Measurements from ENCODE around the gene PICK1.

The PICK1 gene

GRCh38 chr22:38098410-38099249 is 41.4 kb downstream of the PICK1 start:
- ATAC-seq (no peak), DNase-seq (no peak)
- no peaks in the 10 kb centered on the region for H3K9me3 Mint-ChIP-seq

DNA sequence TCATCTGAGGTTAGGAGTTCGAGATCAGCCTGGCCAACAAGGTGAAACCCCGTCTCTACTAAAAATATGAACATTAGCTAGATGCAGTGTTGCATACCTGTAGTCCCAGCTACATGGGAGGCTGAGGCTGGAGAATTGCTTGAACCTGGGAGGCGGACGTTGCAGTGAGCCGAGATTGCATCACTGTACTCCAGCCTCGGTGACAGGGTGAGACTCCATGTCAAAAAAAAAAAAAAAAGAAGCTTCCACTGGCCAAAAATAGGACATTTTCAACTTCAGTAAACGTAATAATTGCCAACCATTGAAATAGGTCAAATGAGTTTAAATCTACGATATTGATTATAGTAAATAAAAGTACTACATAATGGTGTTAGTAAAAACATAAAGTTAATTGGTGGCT is 46.4 kb downstream of the PICK1 start:
- no peak overlapping the region for H3K4me3 Mint-ChIP-seq
- H3K4me1 Mint-ChIP-seq: peaks cover 10% of the 10 kb centered on the region
- H3K9me3 Mint-ChIP-seq: no peaks in the 10 kb centered on the region
- no peaks in the 10 kb centered on the region for H3K36me3 Mint-ChIP-seq (ENCODE audit: low read depth)
- H3K27ac Mint-ChIP-seq: no peak overlapping the region
- no peaks in the 10 kb centered on the region for H3K27me3 Mint-ChIP-seq
- DNase-seq (no peak), ATAC-seq (no peak)

More at GRCh38 chr22:38098410-38099249, 41.4 kb downstream of the PICK1 start:
- H3K27ac Mint-ChIP-seq: no peak overlapping the region
- H3K4me3 Mint-ChIP-seq: no peak overlapping the region
- H3K4me1 Mint-ChIP-seq: no peaks in the 10 kb centered on the region
- H3K36me3 Mint-ChIP-seq (ENCODE audit: low read depth): no peaks in the 10 kb centered on the region
- no peaks in the 10 kb centered on the region for H3K27me3 Mint-ChIP-seq

DNA sequence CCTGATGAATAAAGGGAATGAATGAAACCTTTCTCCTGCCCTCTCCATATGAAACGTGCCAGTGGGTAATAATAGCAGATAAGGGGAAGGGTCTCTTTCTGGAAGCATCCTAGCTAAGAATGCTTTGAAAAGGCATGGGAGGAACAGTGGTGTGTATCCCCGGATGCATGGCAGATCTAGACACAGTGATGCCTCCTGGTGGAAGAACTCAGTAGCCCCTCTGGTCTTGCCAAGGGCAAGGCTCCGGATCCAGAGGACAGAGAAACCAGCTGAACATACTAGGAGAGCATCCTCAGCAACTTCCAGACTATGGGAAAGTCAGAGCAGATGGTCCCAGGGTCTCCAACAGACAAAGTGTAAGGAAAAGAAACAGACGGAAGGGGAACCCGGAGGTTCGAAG is 46.9 kb downstream of the PICK1 start:
- H3K27me3 Mint-ChIP-seq: no peaks in the 10 kb centered on the region
- DNase-seq (no peak), ATAC-seq (no peak)
- no peaks in the 10 kb centered on the region for H3K9me3 Mint-ChIP-seq
- H3K4me1 Mint-ChIP-seq: peaks cover 10% of the 10 kb centered on the region
- no peaks in the 10 kb centered on the region for H3K36me3 Mint-ChIP-seq (ENCODE audit: low read depth)
- H3K27ac Mint-ChIP-seq: no peak overlapping the region
- H3K4me3 Mint-ChIP-seq: no peak overlapping the region

DNA sequence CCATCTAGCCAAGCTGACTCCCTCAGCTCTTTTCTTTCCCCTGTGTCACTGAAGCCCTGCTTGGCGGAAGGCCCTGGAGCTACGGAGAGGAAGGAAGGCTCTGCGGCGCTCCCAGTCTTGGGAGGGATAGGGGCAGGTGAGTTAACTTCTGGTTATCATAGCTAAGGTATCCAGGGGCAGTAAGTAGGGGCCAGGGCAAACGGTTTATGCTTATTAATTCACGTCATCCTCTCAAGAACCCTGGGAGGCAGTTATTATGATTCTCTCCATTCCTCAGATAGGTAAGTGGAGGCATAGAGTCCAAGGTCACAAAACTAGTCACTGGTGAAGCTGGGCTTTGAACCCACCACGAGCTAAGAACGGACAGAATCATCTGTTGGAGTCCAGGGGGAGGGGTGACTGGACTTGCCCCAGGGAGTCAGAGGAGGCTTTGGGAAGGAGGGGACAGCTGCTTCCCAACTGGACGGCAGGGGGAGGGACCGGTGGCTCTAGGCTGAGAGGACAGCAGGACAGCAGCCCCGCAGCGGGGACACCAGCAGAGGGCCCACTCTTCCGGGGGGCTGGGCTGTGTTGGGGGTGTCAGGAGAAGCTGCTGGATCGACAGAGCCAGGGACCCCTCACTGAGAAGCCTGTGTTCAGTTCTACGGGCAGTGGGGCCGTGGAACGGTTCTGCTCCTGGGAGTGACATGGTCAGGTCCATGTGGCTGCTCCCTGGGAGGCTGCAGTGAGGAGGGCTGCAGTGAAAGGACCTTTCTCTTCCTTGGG is 49.8 kb downstream of the PICK1 start:
- DNase-seq (no peak), ATAC-seq (no peak)
- H3K9me3 Mint-ChIP-seq: no peaks in the 10 kb centered on the region
- H3K4me3 Mint-ChIP-seq: no peak overlapping the region
- H3K27ac Mint-ChIP-seq: no peak overlapping the region
- H3K4me1 Mint-ChIP-seq: peaks cover 10% of the 10 kb centered on the region
- H3K36me3 Mint-ChIP-seq (ENCODE audit: low read depth): no peaks in the 10 kb centered on the region
- no peaks in the 10 kb centered on the region for H3K27me3 Mint-ChIP-seq

DNA sequence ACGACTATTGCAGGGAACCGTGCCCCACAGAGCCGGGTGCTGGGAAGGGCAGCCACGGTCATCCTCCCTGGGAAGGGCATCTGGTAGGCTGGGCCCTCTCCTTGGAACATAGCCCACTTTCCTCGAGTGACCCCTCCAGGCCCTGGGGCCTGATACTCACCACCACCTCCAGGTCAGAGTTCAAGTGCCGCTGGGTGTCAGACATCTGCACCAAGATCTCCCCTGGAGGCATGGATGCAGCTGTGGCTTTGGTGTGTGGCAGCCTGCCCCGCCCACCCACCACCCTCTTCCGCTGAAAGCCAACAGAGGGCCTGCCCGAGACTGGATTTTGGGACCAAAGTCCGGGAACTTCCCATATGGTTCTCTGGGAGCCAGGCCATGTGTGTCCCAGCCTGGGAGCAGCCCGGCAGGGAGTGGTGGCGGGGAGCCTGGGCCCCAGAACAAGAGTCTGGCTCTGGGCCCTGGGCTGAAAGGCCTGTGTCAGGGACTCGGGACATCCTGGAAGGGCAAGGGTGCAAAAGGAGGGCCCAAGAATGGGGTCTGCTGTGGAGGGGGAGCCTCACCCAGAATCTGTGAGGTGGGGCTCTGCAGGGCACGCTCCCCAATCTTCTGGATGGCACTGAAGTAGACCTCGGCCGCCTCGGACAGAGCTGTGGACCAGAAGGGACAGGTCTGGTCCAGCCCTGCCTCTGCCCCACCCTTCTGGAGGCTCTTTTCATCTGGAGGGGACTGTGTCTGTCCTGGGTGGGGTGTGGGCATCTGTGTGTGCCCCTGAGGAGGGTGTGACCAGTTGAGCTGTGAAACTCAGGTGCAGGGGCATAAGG is 50.7 kb downstream of the PICK1 start:
- H3K27me3 Mint-ChIP-seq: no peaks in the 10 kb centered on the region
- H3K27ac Mint-ChIP-seq: no peak overlapping the region
- no peak overlapping the region for H3K4me3 Mint-ChIP-seq
- DNase-seq (no peak), ATAC-seq (no peak)
- no peaks in the 10 kb centered on the region for H3K36me3 Mint-ChIP-seq (ENCODE audit: low read depth)
- H3K9me3 Mint-ChIP-seq: no peaks in the 10 kb centered on the region
- peaks cover 10% of the 10 kb centered on the region for H3K4me1 Mint-ChIP-seq

- H3K4me1 Mint-ChIP-seq: peaks cover 10% of the 10 kb centered on the region
- H3K4me3 Mint-ChIP-seq: no peak overlapping the region
- no peaks in the 10 kb centered on the region for H3K9me3 Mint-ChIP-seq
- ATAC-seq (no peak), DNase-seq (no peak)
- H3K27me3 Mint-ChIP-seq: no peaks in the 10 kb centered on the region
- H3K27ac Mint-ChIP-seq: no peak overlapping the region
- no peaks in the 10 kb centered on the region for H3K36me3 Mint-ChIP-seq (ENCODE audit: low read depth)
Measured at GRCh38 chr22:38108561-38109319, 51.5 kb downstream of the PICK1 start.

- DNase-seq (no peak), ATAC-seq (no peak)
- no peaks in the 10 kb centered on the region for H3K9me3 Mint-ChIP-seq
- no peak overlapping the region for H3K27ac Mint-ChIP-seq
- no peaks in the 10 kb centered on the region for H3K27me3 Mint-ChIP-seq
- no peak overlapping the region for H3K4me3 Mint-ChIP-seq
- no peaks in the 10 kb centered on the region for H3K36me3 Mint-ChIP-seq (ENCODE audit: low read depth)
- H3K4me1 Mint-ChIP-seq: peaks cover 8% of the 10 kb centered on the region
Measured at GRCh38 chr22:38109371-38110001, 52.3 kb downstream of the PICK1 start.

- H3K36me3 Mint-ChIP-seq (ENCODE audit: low read depth): no peaks in the 10 kb centered on the region
- H3K9me3 Mint-ChIP-seq: no peaks in the 10 kb centered on the region
- H3K27me3 Mint-ChIP-seq: no peaks in the 10 kb centered on the region
- no peak for ATAC-seq
- peaks cover 3% of the 10 kb centered on the region for H3K4me1 Mint-ChIP-seq
- H3K27ac Mint-ChIP-seq: no peak within 1 kb of the TSS
- H3K4me3 Mint-ChIP-seq: no peak within 1 kb of the TSS
- DNase-seq: no peak
Measured at GRCh38 chr22:38110008-38110862, 53.0 kb downstream of the PICK1 start, which contains the start of gene BAIAP2L2. TSS of gene BAIAP2L2 (minus strand) at chr22:38110684. CDS start at chr22:38110525, 159 bp downstream.

GRCh38 chr22:38110863-38111852 is 54.0 kb downstream of the PICK1 start:
- DNase-seq (no peak), ATAC-seq (no peak)
- no peaks in the 10 kb centered on the region for H3K36me3 Mint-ChIP-seq (ENCODE audit: low read depth)
- no peaks in the 10 kb centered on the region for H3K4me1 Mint-ChIP-seq
- no peaks in the 10 kb centered on the region for H3K9me3 Mint-ChIP-seq
- no peaks in the 10 kb centered on the region for H3K27me3 Mint-ChIP-seq
- H3K27ac Mint-ChIP-seq: no peak overlapping the region
- H3K4me3 Mint-ChIP-seq: no peak overlapping the region

- DNase-seq: no peak
- H3K27me3 Mint-ChIP-seq: no peaks in the 10 kb centered on the region
- ATAC-seq: no peak
- H3K36me3 Mint-ChIP-seq (ENCODE audit: low read depth): no peaks in the 10 kb centered on the region
- no peaks in the 10 kb centered on the region for H3K4me1 Mint-ChIP-seq
- H3K9me3 Mint-ChIP-seq: no peaks in the 10 kb centered on the region
- H3K4me3 Mint-ChIP-seq: no peak overlapping the region
- no peak overlapping the region for H3K27ac Mint-ChIP-seq
Measured at GRCh38 chr22:38111925-38112355, 54.7 kb downstream of the PICK1 start.

GRCh38 chr22:38112381-38112780 is 55.2 kb downstream of the PICK1 start:
- Mint-ChIP-seq H3K27me3 (no peaks in the 10 kb centered on the region), H3K27ac (no peak overlapping the region)

More at GRCh38 chr22:38112381-38112780, 55.2 kb downstream of the PICK1 start:
- H3K4me3 Mint-ChIP-seq: no peak overlapping the region
- H3K36me3 Mint-ChIP-seq (ENCODE audit: low read depth): no peaks in the 10 kb centered on the region
- no peaks in the 10 kb centered on the region for H3K9me3 Mint-ChIP-seq
- no peak for ATAC-seq
- DNase-seq: no peak
- no peaks in the 10 kb centered on the region for H3K4me1 Mint-ChIP-seq

Measured in activated naive CD8-positive, alpha-beta T cell treated with anti-CD3 and anti-CD28 coated beads, Interleukin-2, amount 50 U/mL, for 24 hours (primary cell).